Mesenchymal stem cell (in vitro differentiated cells and primary cell): ENCODE results near the gene ZNF487.

Experiments
- DNase-seq: peaks from one replicate; pipeline ENCODE4 v3.0.0-alpha.2; 2013
- H2AFZ ChIP-seq: one replicate; pipeline ENCODE4 v1.6.1; 2013; ENCODE audit warnings: low read depth, mild to moderate bottlenecking, control low read depth, inconsistent platforms, low read length, moderate library complexity
- H2AK5ac ChIP-seq: 2 replicates; pipeline ENCODE4 v1.6.1; 2013; ENCODE audit warnings: low read length, moderate library complexity, mild to moderate bottlenecking, inconsistent platforms; ENCODE audit not compliant: severe bottlenecking
- H2BK120ac ChIP-seq: one replicate; pipeline ENCODE4 v1.6.1; 2013; ENCODE audit warnings: low read depth, mild to moderate bottlenecking, inconsistent platforms, low read length, moderate library complexity
- H2BK12ac ChIP-seq, 2 experiments: one replicate each; pipeline ENCODE4 v1.6.1; 2013; ENCODE audit warnings: inconsistent platforms in 2 of 2, low read length in 2 of 2, mild to moderate bottlenecking in 2 of 2, moderate library complexity in 2 of 2, control low read depth in 1 of 2
- H2BK15ac ChIP-seq: one replicate; pipeline ENCODE4 v1.6.1; 2013; ENCODE audit warnings: mild to moderate bottlenecking, low read depth, inconsistent platforms; ENCODE audit not compliant: poor library complexity, severe bottlenecking
- H2BK5ac ChIP-seq: 2 replicates; pipeline ENCODE4 v1.6.1; 2013; ENCODE audit warnings: low read depth, mild to moderate bottlenecking, low read length, control low read depth, inconsistent platforms; ENCODE audit not compliant: poor library complexity, severe bottlenecking
- H3K14ac ChIP-seq, 2 experiments: one replicate each; pipeline ENCODE4 v1.6.1; 2013; ENCODE audit warnings: inconsistent platforms in 2 of 2, low read length in 2 of 2, control low read depth in 1 of 2, mild to moderate bottlenecking in 1 of 2, moderate library complexity in 1 of 2
- H3K18ac ChIP-seq, 2 experiments: one replicate each; pipeline ENCODE4 v1.6.1; 2013; ENCODE audit warnings: inconsistent platforms in 2 of 2, low read length in 2 of 2, control low read depth in 1 of 2, low read depth in 1 of 2, mild to moderate bottlenecking in 1 of 2
- H3K23ac ChIP-seq, 2 experiments: one replicate each; pipeline ENCODE4 v1.6.1; 2013; ENCODE audit warnings: inconsistent platforms in 2 of 2, low read length in 2 of 2, mild to moderate bottlenecking in 2 of 2, moderate library complexity in 2 of 2, control low read depth in 1 of 2
- H3K27ac ChIP-seq: 2 replicates; pipeline ENCODE4 v1.5.1; 2013; ENCODE audit warnings: mild to moderate bottlenecking, moderate library complexity, low read length, control low read depth, inconsistent platforms; ENCODE audit not compliant: poor library complexity, severe bottlenecking
- H3K27me3 ChIP-seq, 2 experiments: 2 replicates each; pipeline versions ENCODE4 v1.6.1 to v1.7.0; 2013; ENCODE audit warnings: low read length in 2 of 2, mild to moderate bottlenecking in 2 of 2, moderate library complexity in 2 of 2, control low read depth in 1 of 2, inconsistent platforms in 1 of 2; ENCODE audit not compliant: control insufficient read depth in 1 of 2, insufficient read depth in 1 of 2
- H3K36me3 ChIP-seq, 2 experiments: 2 replicates each; pipeline versions ENCODE4 v1.6.1 to v1.7.0; 2013; ENCODE audit warnings: low read length in 2 of 2, control low read depth in 1 of 2, inconsistent platforms in 1 of 2, low read depth in 1 of 2, mild to moderate bottlenecking in 1 of 2; ENCODE audit not compliant: insufficient read depth in 2 of 2, control insufficient read depth in 1 of 2
- H3K4ac ChIP-seq, 2 experiments: one replicate each; pipeline ENCODE4 v1.6.1; 2013; ENCODE audit warnings: inconsistent platforms in 2 of 2, low read length in 2 of 2, mild to moderate bottlenecking in 2 of 2, moderate library complexity in 2 of 2, control low read depth in 1 of 2, low read depth in 1 of 2
- H3K4me1 ChIP-seq: 2 replicates; pipeline ENCODE4 v1.6.1; 2013; ENCODE audit warnings: low read depth, low read length, control low read depth; ENCODE audit not compliant: control insufficient read depth, insufficient read depth
- H3K4me2 ChIP-seq: 2 replicates; pipeline ENCODE4 v1.6.1; 2013; ENCODE audit warnings: low read length, mild to moderate bottlenecking, inconsistent platforms; ENCODE audit not compliant: poor library complexity, severe bottlenecking
- H3K4me3 ChIP-seq, 2 experiments: 2 replicates each; pipeline versions ENCODE4 v1.5.1 to v1.7.0; 2013; ENCODE audit warnings: low read length in 2 of 2, mild to moderate bottlenecking in 2 of 2, control low read depth in 1 of 2, low read depth in 1 of 2; ENCODE audit not compliant: insufficient read depth in 1 of 2
- H3K79me1 ChIP-seq: replicated peaks from 2 replicates; pipeline ENCODE4 v1.6.1; 2013; ENCODE audit warnings: mild to moderate bottlenecking, control low read depth, low read length, inconsistent platforms; ENCODE audit not compliant: poor library complexity, severe bottlenecking
- H3K9ac ChIP-seq: 2 replicates; pipeline ENCODE4 v1.7.0; 2013; ENCODE audit warnings: mild to moderate bottlenecking, low read length, moderate library complexity
- H3K9me3 ChIP-seq: 2 replicates; pipeline ENCODE4 v1.7.0; 2013; ENCODE audit warnings: mild to moderate bottlenecking, low read length; ENCODE audit not compliant: control insufficient read depth
- H4K8ac ChIP-seq: one replicate; pipeline ENCODE4 v1.6.1; 2013; ENCODE audit warnings: inconsistent platforms, mild to moderate bottlenecking, low read length, moderate library complexity
- H4K91ac ChIP-seq: one replicate; pipeline ENCODE4 v1.6.1; 2013; ENCODE audit warnings: mild to moderate bottlenecking, low read length, inconsistent platforms
- WGBS: methylation state at CpG from one replicate; pipeline ENCODE4 v1.1.7; 2013; ENCODE audit warnings: mixed read lengths; 5-methylcytosine and 5-hydroxymethylcytosine counted together

ZNF487 gene

GRCh38 chr10:43408331-43408709, 28.6 kb upstream of the ZNF487 start:
- Histone ChIP-seq H4K8ac (peak overlapping the region; percentile 63), H3K79me1 (peaks cover 6% of the 10 kb centered on the region), H4K91ac (peak overlapping the region; percentile 77), H2AK5ac (no peak overlapping the region), H2BK120ac (peak overlapping the region; percentile 86), H3K27ac (peak overlapping the region; percentile 94), H2BK5ac (no peak overlapping the region), H3K23ac (peak overlapping the region in 1 of 2 experiments; percentile 94), H3K18ac (peak overlapping the region; percentile 69 to 95), H2AFZ (no peak overlapping the region), H3K27me3 (no peaks in the 10 kb centered on the region), H3K14ac (peak overlapping the region in 1 of 2 experiments; percentile 90), H2BK15ac (no peak overlapping the region), H3K4me3 (peak overlapping the region; percentile 67 to 93), H3K4ac (peak overlapping the region; percentile 93), H3K9me3 (no peaks in the 10 kb centered on the region), H3K4me1 (peaks cover 17% of the 10 kb centered on the region), H2BK12ac (peak overlapping the region in 1 of 2 experiments; percentile 83), H3K9ac (peak overlapping the region; percentile 97), H3K36me3 (peaks cover 6% of the 10 kb centered on the region in 2 experiments), H3K4me2 (peak overlapping the region; percentile 96)
- WGBS, result 0% methylated on average over 26 of the region's 31 CpGs
- DNase-seq, result no peak

DNA sequence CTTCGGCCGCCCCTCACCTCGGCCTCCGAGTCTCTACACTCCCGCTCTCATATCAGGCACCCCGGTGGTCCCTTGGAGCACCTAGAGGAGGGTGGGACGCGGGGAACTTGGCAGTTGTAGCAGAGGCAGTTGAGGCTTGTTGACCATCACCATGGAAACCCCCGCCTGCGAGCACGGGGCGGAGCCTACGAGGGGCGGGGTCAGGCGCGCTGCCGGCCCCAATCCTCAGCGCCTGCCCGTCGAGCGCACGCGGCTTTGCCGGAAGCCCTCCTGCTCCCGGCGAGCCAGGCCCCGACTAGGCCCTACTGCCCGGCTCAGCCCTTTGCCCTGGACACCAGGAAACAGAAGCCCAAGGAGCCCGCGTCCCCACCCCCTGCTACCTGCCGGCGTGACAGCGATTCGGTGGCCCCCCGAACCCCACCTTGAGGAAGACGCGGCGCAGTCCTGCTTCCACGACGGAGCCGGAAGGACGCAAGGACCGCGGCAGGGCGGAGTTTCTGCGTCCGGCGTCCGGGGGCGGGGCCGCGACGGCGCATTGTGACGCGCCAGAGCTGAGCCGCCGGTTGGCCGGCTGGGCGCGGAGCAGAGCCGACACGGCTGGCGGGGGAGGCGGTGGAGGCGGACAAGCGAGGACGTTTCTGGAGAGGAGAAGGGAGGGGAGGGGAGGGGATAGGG, 28.1 kb upstream of the ZNF487 start, which contains the start of gene HNRNPF:
Gene HNRNPF (minus strand): TSS at position 477 of the 675 bp plus-strand sequence. CDS start 21,302 bp downstream, outside the sequence.
- peak within 1 kb of the TSS; percentile 90 for H2AFZ ChIP-seq
- 0% methylated on average over 64 of the region's 68 CpGs for WGBS
- peak within 1 kb of the TSS; percentile 86 for H2BK120ac ChIP-seq
- peaks cover 1 to 3% of the 10 kb centered on the region in 2 experiments for H3K36me3 ChIP-seq
- H3K14ac ChIP-seq, result peak within 1 kb of the TSS in 1 of 2 experiments; percentile 90
- H3K9ac ChIP-seq, result peak within 1 kb of the TSS; percentile 97
- peak within 1 kb of the TSS; percentile 80 for H2BK5ac ChIP-seq
- H3K18ac ChIP-seq, result peak within 1 kb of the TSS; percentile 98 to 99
- peak; percentile 97 for DNase-seq
- H2BK15ac ChIP-seq, result peak within 1 kb of the TSS; percentile 67
- H4K91ac ChIP-seq, result peak within 1 kb of the TSS; percentile 97
- H3K4me2 ChIP-seq, result peak within 1 kb of the TSS; percentile 96
- H3K27me3 ChIP-seq, result no peaks in the 10 kb centered on the region
- H3K4me3 ChIP-seq, result peak within 1 kb of the TSS; percentile 67 to 93
- peak within 1 kb of the TSS in 1 of 2 experiments; percentile 94 for H3K23ac ChIP-seq
- H3K27ac ChIP-seq, result peak within 1 kb of the TSS; percentile 97
- H3K4me1 ChIP-seq, result peaks cover 16% of the 10 kb centered on the region
- peak within 1 kb of the TSS; percentile 18 to 83 for H2BK12ac ChIP-seq
- peak within 1 kb of the TSS; percentile 98 for H4K8ac ChIP-seq
- no peaks in the 10 kb centered on the region for H3K9me3 ChIP-seq
- peaks cover 6% of the 10 kb centered on the region for H3K79me1 ChIP-seq
- peak within 1 kb of the TSS; percentile 87 for H2AK5ac ChIP-seq
- H3K4ac ChIP-seq, result peak within 1 kb of the TSS; percentile 93 to 94

DNA sequence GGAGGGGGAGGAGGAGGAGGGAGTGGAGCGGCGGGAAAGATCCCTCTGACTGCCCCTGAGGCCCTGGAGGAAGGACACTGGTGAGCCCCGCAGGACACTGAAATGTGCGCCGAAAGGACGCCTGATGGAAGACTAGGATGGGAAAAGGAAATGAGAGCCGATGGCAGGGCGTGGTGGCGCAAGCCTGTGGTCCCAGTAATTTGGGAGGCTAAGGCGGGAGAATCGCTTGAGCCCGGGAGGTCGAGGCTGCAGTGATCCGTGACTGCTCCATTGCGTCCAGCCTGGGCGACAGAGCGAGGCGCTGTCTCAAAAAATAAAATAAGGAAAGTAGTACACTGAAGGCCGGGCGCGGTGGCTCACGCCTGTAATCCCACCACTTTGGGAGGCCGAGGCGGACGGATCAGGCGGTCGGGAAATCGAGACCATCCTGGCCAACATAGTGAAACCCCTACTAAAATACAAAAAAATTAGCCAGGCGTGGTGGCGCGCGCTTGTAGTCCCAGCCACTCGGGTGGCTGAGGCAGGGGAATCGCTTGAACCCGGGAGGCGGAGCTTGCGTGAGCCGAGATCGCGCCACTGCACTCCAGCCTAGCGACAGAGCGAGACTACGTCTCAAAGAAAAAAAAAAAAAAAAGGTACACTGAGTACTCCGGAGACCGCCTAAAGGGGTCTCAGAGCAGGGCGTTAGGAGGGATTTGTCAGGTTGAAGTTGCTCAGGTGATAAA, 27.4 kb upstream of the ZNF487 start:
- H3K79me1 ChIP-seq, result peaks cover 6% of the 10 kb centered on the region
- 76% methylated on average over 46 of the region's 46 CpGs for WGBS
- H3K23ac ChIP-seq, result no peak overlapping the region
- H2BK120ac ChIP-seq, result peak overlapping the region; percentile 1
- H3K27me3 ChIP-seq, result no peaks in the 10 kb centered on the region
- H3K14ac ChIP-seq, result peak overlapping the region in 1 of 2 experiments; percentile 88
- peak overlapping the region; percentile 97 for H3K9ac ChIP-seq
- peak overlapping the region; percentile 18 to 71 for H2BK12ac ChIP-seq
- peak overlapping the region; percentile 26 for H3K27ac ChIP-seq
- H2AFZ ChIP-seq, result peak overlapping the region; percentile 90
- peak overlapping the region; percentile 55 to 91 for H3K4me3 ChIP-seq
- peak overlapping the region; percentile 87 for H2AK5ac ChIP-seq
- H3K36me3 ChIP-seq, result no peaks in the 10 kb centered on the region
- DNase-seq, result no peak
- H3K18ac ChIP-seq, result peak overlapping the region; percentile 91 to 98
- H3K9me3 ChIP-seq, result no peaks in the 10 kb centered on the region
- H3K4ac ChIP-seq, result peak overlapping the region in 1 of 2 experiments; percentile 94
- H4K8ac ChIP-seq, result peak overlapping the region; percentile 92
- peak overlapping the region; percentile 26 for H2BK15ac ChIP-seq
- peak overlapping the region; percentile 97 for H4K91ac ChIP-seq
- H3K4me2 ChIP-seq, result peak overlapping the region; percentile 71
- no peak overlapping the region for H2BK5ac ChIP-seq
- peaks cover 12% of the 10 kb centered on the region for H3K4me1 ChIP-seq

DNA sequence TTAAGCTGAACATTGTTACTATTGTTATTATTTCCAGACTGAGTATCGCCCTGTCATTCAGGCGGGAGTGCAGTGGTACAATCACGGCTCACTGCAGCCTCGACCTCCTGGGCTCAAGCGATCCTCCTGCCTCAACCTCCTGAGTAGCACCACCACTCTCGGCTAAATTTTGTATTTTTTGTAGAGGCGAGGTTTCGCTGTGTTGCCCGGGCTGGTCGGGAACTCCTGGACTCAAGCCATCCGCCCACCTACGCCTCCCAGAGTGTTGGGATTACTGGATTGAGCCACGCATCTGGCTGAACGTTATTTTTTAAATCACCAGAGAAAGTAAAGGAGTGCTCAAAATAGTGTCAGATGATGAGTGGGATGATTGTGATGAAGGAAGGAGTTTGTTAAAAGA, 26.6 kb upstream of the ZNF487 start:
- H3K27me3 ChIP-seq, result no peaks in the 10 kb centered on the region
- H3K4me3 ChIP-seq, result peak overlapping the region in 1 of 2 experiments; percentile 91
- H4K8ac ChIP-seq, result no peak overlapping the region
- H2BK12ac ChIP-seq, result no peak overlapping the region
- H3K4me1 ChIP-seq, result peaks cover 11% of the 10 kb centered on the region
- no peak for DNase-seq
- H3K36me3 ChIP-seq, result no peaks in the 10 kb centered on the region
- no peak overlapping the region for H2AK5ac ChIP-seq
- no peak overlapping the region for H3K14ac ChIP-seq
- no peak overlapping the region for H3K27ac ChIP-seq
- no peak overlapping the region for H3K18ac ChIP-seq
- H2BK120ac ChIP-seq, result no peak overlapping the region
- no peaks in the 10 kb centered on the region for H3K9me3 ChIP-seq
- 96% methylated on average over 14 of the region's 14 CpGs for WGBS
- H3K9ac ChIP-seq, result peak overlapping the region; percentile 97
- no peak overlapping the region for H4K91ac ChIP-seq
- H3K23ac ChIP-seq, result no peak overlapping the region
- H2BK15ac ChIP-seq, result no peak overlapping the region
- H2BK5ac ChIP-seq, result no peak overlapping the region
- no peak overlapping the region for H3K4me2 ChIP-seq
- H3K4ac ChIP-seq, result no peak overlapping the region
- peaks cover 6% of the 10 kb centered on the region for H3K79me1 ChIP-seq
- H2AFZ ChIP-seq, result no peak overlapping the region
